ENCODE results near the gene DDX43. TPM values are rescaled to one million over a fixed set of nuclear protein-coding genes. Genes with fewer than 3 reads are reported as not detected.
A peak's percentile ranks its signal among the peaks of the same experiment; 100 is the strongest.
"Not testable (repeated sequence)": the region's sequence is repeated elsewhere in the genome, so short reads cannot be mapped to it uniquely, and the experiment has no call there.

The DDX43 gene
- total RNA-seq, 4 donors from 2014 or later: 1.3 to 12.0 (median 2.5) TPM

GRCh38 chr6:73388800-73389512 is 5.7 kb upstream of the DDX43 start:
- WGBS, 2 donors: 3% methylated on average over 21 to 36 of the region's 38 CpGs

GRCh38 chr6:73389854-73390253 is 4.8 kb upstream of the DDX43 start:
- H3K27ac ChIP-seq: no peak overlapping the region
- no peak for DNase-seq (ENCODE audit: low spot score in 2 of 2)
- TF ChIP-seq CTCF (IDR thresholded peaks at IDR 0.05) (no peak), POLR2A (IDR thresholded peaks at IDR 0.05) (no peak)
- no peak overlapping the region for H3K4me3 ChIP-seq
- WGBS, 2 donors: 92 to 94% methylated on average over 10 of the region's 10 CpGs
- H3K9me3 ChIP-seq: no peaks in the 10 kb centered on the region
- H3K4me1 ChIP-seq: peaks cover 0 to 7% (median 0%) of the 10 kb centered on the region in 4 donors
- no peaks in the 10 kb centered on the region for H3K27me3 ChIP-seq
- H3K36me3 ChIP-seq: no peaks in the 10 kb centered on the region

More at GRCh38 chr6:73388800-73389512, 5.7 kb upstream of the DDX43 start:
- peak in 1 of 2 donors; percentile 36 for DNase-seq (ENCODE audit: low spot score in 2 of 2)
- Histone ChIP-seq H3K4me1 (peaks cover 0 to 7% (median 0%) of the 10 kb centered on the region in 4 donors), H3K27me3 (no peaks in the 10 kb centered on the region), H3K27ac (peak overlapping the region in 3 of 4 donors; percentile 22 to 78 (median 28)), H3K4me3 (peak overlapping the region; percentile 30 to 58 (median 48)), H3K36me3 (no peaks in the 10 kb centered on the region), H3K9me3 (no peaks in the 10 kb centered on the region)
- TF ChIP-seq EP300 (IDR thresholded peaks at IDR 0.05) (no peak), CTCF (IDR thresholded peaks at IDR 0.05) (peak; percentile 27 to 57 (median 47))

- TF ChIP-seq POLR2A (IDR thresholded peaks at IDR 0.05): no peak
- TF ChIP-seq CTCF (IDR thresholded peaks at IDR 0.05): no peak
- no peak for TF ChIP-seq EP300 (IDR thresholded peaks at IDR 0.05)
- WGBS, 2 donors: 77 to 81% methylated on average over 2 of the region's 2 CpGs
- no peaks in the 10 kb centered on the region for H3K36me3 ChIP-seq
- H3K4me3 ChIP-seq: no peak overlapping the region
- no peaks in the 10 kb centered on the region for H3K9me3 ChIP-seq
- H3K27ac ChIP-seq: no peak overlapping the region
- H3K4me1 ChIP-seq: peaks cover 0 to 7% (median 0%) of the 10 kb centered on the region in 4 donors
- H3K27me3 ChIP-seq: no peaks in the 10 kb centered on the region
- no peak for DNase-seq (ENCODE audit: low spot score in 2 of 2)
Measured at GRCh38 chr6:73391675-73392074, 3.0 kb upstream of the DDX43 start.

GRCh38 chr6:73392188-73392587 is 2.4 kb upstream of the DDX43 start:
- H3K4me3 ChIP-seq; H3K36me3 ChIP-seq; H3K4me1 ChIP-seq; H3K27ac ChIP-seq; DNase-seq (ENCODE audit: low spot score in 2 of 2); H3K9me3 ChIP-seq; H3K27me3 ChIP-seq: not testable (repeated sequence)
- WGBS, 2 donors: 76 to 82% methylated on average over 4 of the region's 4 CpGs

- 93 to 94% methylated on average over 3 of the region's 3 CpGs for WGBS, 2 donors
- DNase-seq (ENCODE audit: low spot score in 2 of 2): no peak
- no peak for TF ChIP-seq POLR2A (IDR thresholded peaks at IDR 0.05)
- no peak for TF ChIP-seq EP300 (IDR thresholded peaks at IDR 0.05)
- TF ChIP-seq CTCF (IDR thresholded peaks at IDR 0.05): no peak
- H3K27me3 ChIP-seq: no peaks in the 10 kb centered on the region
- H3K27ac ChIP-seq: no peak overlapping the region
- H3K36me3 ChIP-seq: no peaks in the 10 kb centered on the region
- no peak overlapping the region for H3K4me3 ChIP-seq
- H3K9me3 ChIP-seq: no peaks in the 10 kb centered on the region
- peaks cover 0 to 7% (median 0%) of the 10 kb centered on the region in 4 donors for H3K4me1 ChIP-seq
Measured at GRCh38 chr6:73393278-73393677, 1.4 kb upstream of the DDX43 start.

All from tibial nerve (tissue), 4 donors.